ENCODE results near the gene ANKRD10.

Gene ANKRD10

DNA sequence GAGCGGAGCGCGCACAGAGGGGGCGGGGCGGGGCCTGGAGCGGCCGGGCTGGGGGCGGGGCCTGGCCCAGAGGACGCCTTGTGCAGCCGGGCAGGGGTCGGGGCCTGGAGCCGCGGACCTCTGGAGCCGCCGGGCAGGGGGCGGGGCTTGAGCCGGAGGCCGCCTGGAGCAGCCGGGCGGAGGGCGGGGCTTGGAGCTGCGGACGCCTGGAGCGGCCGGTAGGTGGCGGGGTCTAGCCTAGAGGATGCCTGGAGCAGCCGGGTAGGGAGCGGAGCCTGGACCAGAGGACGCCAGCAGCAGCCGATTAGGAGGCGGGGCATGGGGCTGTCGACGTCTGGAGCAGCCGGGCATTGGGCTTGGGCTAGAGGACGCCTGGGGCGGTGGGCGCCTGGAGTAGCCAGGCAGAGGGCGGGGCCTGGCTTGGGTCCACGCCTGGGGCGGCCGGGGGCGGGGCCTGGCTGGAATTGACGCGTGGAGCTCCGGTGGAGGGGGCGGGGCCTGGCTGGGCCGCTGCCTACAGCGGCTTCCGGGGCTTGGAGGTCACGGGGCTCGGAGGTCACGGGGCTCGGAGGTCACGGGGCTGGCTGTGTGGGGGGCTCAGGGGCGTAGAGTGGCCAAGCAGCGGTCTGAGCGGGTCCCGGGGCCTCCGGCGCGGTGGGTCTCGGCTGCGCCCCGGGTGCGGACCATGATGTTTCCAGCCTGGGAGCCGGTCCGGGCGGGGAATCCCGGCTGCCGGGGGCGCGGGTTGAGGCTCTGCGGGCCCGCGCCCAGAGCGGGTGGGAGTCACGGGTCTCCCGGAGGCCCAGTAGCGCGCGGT, at the start of gene ANKRD10:
TSS of gene ANKRD10 (minus strand) at position 13 of the 817 bp plus-strand sequence. CDS start 135 bp downstream, outside the sequence.
- no peak for TF ChIP-seq ZFX (IDR thresholded peaks at IDR 0.05)
- TF ChIP-seq, protein P1, sequence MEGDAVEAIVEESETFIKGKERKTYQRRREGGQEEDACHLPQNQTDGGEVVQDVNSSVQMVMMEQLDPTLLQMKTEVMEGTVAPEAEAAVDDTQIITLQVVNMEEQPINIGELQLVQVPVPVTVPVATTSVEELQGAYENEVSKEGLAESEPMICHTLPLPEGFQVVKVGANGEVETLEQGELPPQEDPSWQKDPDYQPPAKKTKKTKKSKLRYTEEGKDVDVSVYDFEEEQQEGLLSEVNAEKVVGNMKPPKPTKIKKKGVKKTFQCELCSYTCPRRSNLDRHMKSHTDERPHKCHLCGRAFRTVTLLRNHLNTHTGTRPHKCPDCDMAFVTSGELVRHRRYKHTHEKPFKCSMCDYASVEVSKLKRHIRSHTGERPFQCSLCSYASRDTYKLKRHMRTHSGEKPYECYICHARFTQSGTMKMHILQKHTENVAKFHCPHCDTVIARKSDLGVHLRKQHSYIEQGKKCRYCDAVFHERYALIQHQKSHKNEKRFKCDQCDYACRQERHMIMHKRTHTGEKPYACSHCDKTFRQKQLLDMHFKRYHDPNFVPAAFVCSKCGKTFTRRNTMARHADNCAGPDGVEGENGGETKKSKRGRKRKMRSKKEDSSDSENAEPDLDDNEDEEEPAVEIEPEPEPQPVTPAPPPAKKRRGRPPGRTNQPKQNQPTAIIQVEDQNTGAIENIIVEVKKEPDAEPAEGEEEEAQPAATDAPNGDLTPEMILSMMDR (conservative IDR thresholded peaks at IDR 0.05), result peak; percentile 84
- peak within 1 kb of the TSS; percentile 98 for H3K27ac ChIP-seq

DNA sequence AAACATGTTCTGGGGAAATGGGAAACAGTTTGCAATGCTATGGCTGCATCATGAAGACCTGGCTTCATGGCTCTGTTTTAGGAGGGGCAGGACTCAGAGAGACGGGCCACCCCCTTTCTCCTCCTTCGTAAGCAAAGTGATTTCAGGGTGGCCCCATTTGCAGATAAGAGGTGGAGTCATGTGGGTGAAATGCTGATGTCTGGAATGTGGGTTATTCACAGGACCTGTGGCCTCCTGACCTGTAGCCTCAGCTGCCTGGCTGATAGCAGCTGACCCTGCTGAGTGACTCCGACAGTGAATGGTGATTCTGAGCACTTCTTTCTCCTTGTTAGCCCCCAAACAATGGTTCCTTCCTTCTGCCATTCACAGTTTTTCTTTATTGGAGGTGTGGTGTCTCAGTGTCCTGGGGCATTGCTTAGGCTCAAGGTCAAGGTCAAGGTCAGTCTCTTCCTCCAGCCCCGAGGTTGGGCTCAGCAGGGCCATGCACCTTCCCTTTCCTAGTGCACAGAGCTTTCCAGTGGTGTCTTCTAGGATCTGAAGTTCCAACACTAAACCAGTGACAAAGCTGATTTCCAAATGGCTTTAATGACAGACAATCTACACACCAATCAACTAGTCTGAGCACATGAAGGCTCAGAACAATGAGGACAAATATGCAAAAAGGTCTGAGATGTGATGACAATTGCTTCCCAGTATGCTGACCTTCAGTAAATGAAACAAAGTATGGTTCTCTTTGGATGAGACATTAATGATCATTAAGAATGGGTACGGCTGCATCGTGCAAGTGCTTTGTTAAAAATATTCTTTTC, 49.6 kb upstream of the ANKRD10 start:
- no peak overlapping the region for H3K27ac ChIP-seq
- no peak for TF ChIP-seq ZFX (IDR thresholded peaks at IDR 0.05)
- TF ChIP-seq, protein P1 (conservative IDR thresholded peaks at IDR 0.05), result no peak

DNA sequence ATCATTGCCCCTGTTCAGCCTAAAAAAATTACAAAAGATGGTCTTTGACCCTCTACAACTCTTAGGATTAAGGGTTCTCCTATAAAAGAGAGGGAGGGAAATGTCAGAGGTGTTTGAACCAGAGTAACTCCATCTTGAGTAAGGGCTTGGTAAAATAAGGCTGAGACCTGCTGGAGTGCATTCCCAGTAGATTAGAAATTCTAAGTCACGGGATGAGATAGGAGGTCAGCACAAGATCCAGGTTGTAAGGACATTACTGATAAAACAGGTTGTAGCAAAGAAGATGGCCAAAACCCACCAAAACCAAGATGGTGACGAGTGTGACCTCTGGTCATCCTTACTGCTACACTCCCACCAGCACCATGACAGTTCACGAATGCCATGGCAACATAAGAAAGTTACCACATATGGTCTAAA, 48.7 kb upstream of the ANKRD10 start:
- H3K27ac ChIP-seq, result no peak overlapping the region
- TF ChIP-seq ZFX (IDR thresholded peaks at IDR 0.05), result no peak
- TF ChIP-seq, protein P1 (conservative IDR thresholded peaks at IDR 0.05), result no peak

DNA sequence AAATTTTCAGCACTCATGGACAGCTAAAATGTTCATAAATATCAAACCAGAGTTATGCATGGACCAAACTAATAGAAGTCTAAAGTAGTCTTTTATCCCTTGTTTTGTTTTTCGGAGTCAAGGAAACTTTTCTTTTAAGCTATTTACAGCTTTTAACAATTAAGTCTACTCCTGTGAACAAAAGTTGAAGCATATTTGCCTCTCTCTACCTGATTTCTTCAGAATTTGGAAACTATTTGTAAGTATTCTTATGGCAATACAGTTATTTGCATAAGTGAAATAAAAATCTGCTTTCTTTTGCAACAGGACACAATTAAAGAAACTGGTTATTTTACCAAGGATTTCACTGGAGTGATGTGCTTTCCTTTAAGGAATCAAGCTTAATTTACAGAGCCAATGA, 47.1 kb upstream of the ANKRD10 start:
- no peak overlapping the region for H3K27ac ChIP-seq
- TF ChIP-seq, protein P1 (conservative IDR thresholded peaks at IDR 0.05), result no peak
- no peak for TF ChIP-seq ZFX (IDR thresholded peaks at IDR 0.05)

DNA sequence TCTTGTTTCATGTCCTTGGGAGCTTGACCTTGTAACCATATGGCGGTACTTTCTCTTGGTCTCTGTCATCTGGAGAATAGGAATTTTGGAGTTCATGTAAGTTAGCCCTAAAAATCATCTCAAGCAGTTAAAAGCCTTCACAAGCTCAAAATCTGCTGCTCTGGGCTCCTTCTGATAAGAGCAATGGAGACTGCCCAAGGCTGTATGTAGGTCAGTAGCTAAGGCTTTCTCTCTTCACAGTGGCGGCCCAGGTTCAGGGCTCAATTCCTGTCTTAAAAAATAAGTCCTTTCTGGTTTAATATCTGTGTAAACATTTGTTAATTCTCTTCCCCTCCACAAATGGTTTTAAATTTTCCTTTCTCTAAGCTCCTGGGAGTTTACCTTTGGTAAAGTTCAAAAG, 45.3 kb upstream of the ANKRD10 start:
- TF ChIP-seq ZFX (IDR thresholded peaks at IDR 0.05), result no peak
- TF ChIP-seq, protein P1 (conservative IDR thresholded peaks at IDR 0.05), result no peak
- no peak overlapping the region for H3K27ac ChIP-seq

DNA sequence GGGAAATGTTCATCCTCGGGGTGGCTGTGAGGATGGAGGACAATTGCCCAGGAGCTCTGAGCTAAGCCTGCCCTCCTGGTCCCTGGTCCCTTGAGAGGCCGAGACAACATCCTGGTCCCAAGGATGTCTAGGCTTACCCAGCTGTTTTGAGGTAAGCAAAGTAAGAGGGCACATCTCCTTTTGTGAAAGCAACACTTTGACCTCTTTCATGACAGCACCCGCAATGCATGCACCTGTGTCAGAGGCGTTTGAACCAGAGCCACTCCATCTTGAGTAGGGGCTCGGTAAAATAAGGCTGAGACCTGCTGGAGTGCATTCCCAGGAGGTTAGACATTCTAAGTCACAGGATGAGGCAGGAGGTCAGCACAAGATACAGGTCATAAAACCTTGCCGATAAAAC, 43.1 kb upstream of the ANKRD10 start:
- TF ChIP-seq, protein P1 (conservative IDR thresholded peaks at IDR 0.05), result no peak
- no peak for TF ChIP-seq ZFX (IDR thresholded peaks at IDR 0.05)
- H3K27ac ChIP-seq, result no peak overlapping the region
